Measurements from ENCODE around the gene SOX1.

DNA sequence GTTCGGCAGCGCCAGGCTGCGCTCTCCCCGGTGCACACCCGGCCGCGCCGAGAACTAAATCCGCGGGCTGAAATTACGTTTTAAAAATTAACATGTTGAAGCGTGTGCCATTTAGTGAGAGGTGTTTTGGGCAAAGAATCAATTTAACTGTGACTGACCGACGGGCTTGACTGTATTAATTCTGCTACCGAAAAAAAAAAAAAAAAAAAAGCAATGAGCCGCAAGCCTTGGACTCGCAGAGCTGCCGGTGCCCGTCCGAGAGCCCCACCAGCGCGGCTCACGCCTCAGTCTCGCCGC, 9.6 kb upstream of the SOX1 start:
- TF ChIP-seq CTCF (IDR thresholded peaks at IDR 0.05) (no peak), AFF4 (CRISPR knock-in tag; IDR thresholded peaks at IDR 0.05; ENCODE audit: borderline replicate concordance) (no peak)
- TF ChIP-seq, protein P1, sequence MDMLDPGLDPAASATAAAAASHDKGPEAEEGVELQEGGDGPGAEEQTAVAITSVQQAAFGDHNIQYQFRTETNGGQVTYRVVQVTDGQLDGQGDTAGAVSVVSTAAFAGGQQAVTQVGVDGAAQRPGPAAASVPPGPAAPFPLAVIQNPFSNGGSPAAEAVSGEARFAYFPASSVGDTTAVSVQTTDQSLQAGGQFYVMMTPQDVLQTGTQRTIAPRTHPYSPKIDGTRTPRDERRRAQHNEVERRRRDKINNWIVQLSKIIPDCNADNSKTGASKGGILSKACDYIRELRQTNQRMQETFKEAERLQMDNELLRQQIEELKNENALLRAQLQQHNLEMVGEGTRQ (CRISPR knock-in tag; IDR thresholded peaks at IDR 0.05) = no peak
